PFSK-1 (cell line): ENCODE data around the gene CEP72.

Experiments
- FOXP2 ChIP-seq: optimal IDR thresholded peaks from 2 replicates; pipeline ENCODE3; 2011; ENCODE audit warnings: borderline replicate concordance, control low read depth, inconsistent platforms; ENCODE audit not compliant: insufficient read depth; ENCODE audit errors: extremely low read length, extremely low read depth
- POLR2AphosphoS5 ChIP-seq: IDR thresholded peaks from 2 replicates; pipeline ENCODE4 v1.6.1; 2012; ENCODE audit warnings: low read depth, mild to moderate bottlenecking, control low read depth, low read length, moderate library complexity
- SIN3A ChIP-seq: IDR thresholded peaks from 2 replicates; pipeline ENCODE4 v1.6.1; 2012; ENCODE audit warnings: mild to moderate bottlenecking, low read length, moderate library complexity, borderline replicate concordance; ENCODE audit not compliant: insufficient read depth
- TAF1 ChIP-seq: IDR thresholded peaks from 2 replicates; pipeline ENCODE4 v1.6.1; 2012; ENCODE audit warnings: low read length, control low read depth, borderline replicate concordance; ENCODE audit not compliant: insufficient read depth
- TF ChIP-seq, protein P1 (sequence below), 2 experiments: IDR thresholded peaks; 2 replicates each; pipeline versions ENCODE4 v1.6.1 to v1.8.0; 2011 to 2012; ENCODE audit warnings: low read depth in 2 of 2, low read length in 2 of 2, control low read depth in 1 of 2, inconsistent platforms in 1 of 2, mild to moderate bottlenecking in 1 of 2, moderate library complexity in 1 of 2; ENCODE audit not compliant: insufficient read depth in 1 of 2

CEP72 gene

DNA sequence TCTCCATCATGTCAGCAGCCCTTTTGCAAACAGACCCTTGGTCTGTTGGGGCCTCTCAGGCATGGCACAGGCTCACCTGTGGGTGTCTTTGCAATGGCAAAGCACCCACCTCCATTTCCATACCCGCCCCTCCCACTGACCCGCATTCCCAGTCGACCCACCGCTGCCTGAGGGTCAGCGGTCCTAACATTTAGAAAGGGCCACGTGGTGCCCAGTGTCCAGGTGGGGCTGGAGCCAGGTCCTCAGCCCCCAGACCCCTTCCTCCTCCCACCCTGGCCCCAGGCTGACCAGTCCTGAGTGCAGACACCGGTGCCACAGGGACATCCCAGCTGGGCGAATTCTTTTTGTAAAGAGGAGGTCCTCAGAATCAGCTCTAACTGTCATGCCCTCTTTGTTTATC, 43.3 kb upstream of the CEP72 start:
- TF ChIP-seq, protein P1, sequence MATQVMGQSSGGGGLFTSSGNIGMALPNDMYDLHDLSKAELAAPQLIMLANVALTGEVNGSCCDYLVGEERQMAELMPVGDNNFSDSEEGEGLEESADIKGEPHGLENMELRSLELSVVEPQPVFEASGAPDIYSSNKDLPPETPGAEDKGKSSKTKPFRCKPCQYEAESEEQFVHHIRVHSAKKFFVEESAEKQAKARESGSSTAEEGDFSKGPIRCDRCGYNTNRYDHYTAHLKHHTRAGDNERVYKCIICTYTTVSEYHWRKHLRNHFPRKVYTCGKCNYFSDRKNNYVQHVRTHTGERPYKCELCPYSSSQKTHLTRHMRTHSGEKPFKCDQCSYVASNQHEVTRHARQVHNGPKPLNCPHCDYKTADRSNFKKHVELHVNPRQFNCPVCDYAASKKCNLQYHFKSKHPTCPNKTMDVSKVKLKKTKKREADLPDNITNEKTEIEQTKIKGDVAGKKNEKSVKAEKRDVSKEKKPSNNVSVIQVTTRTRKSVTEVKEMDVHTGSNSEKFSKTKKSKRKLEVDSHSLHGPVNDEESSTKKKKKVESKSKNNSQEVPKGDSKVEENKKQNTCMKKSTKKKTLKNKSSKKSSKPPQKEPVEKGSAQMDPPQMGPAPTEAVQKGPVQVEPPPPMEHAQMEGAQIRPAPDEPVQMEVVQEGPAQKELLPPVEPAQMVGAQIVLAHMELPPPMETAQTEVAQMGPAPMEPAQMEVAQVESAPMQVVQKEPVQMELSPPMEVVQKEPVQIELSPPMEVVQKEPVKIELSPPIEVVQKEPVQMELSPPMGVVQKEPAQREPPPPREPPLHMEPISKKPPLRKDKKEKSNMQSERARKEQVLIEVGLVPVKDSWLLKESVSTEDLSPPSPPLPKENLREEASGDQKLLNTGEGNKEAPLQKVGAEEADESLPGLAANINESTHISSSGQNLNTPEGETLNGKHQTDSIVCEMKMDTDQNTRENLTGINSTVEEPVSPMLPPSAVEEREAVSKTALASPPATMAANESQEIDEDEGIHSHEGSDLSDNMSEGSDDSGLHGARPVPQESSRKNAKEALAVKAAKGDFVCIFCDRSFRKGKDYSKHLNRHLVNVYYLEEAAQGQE (IDR thresholded peaks at IDR 0.05; ENCODE audit: insufficient read depth in 1 of 2, low read depth in 2 of 2, low read length in 2 of 2), result no peak
- TF ChIP-seq SIN3A, result no peak
- no peak for TF ChIP-seq TAF1
- TF ChIP-seq FOXP2, result no peak
- TF ChIP-seq POLR2AphosphoS5, result no peak

DNA sequence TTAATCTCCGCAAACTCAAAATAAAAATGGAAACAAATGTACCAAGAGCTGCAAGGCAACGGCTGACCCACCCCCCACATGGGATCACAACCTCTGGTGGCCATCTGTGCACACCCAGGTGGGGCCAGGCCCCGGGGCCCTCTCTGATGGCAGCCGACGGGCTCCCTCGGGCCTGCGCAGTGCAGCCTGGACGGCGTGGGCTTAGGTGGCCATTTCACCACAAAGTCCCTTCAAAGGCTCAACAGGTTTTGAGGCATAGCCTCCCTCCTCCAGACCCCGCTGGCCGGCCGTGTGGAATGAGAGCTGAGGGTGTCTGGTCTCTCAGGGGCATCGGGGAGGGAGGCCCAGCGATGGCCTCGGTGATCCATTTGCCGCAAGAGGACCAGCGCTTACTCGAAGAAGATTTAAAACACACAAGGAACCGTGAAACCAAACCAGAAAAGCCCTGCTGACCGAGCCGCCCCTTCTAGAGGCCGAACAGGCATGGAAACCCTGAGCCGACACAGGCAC, 42.7 kb upstream of the CEP72 start:
- TF ChIP-seq TAF1, result no peak

DNA sequence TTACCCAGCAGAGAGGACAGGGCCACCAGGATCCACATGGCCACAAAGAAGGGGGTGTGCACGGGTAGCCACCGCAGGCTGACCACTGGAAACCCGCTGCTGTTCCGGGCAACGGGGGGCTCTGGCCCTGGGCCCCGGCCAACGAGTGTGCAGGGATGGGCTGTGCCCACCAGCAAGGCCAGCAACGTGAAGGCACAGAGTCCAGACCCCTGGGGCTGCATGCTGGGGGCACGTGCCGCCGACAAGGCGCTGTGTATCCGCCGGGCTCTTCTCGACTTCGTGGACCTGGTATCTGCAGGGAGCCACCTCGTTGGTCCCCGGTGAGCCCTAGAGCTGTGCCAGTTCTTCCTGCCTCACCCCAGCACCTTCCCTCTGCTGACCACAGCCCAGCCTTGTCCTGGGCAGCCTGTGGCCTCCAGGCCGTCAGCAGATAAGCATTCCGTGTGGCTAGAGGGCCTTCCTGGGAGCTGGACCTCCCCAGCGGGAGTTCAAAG, 42.2 kb upstream of the CEP72 start:
- TF ChIP-seq, protein P1 (IDR thresholded peaks at IDR 0.05; ENCODE audit: insufficient read depth in 1 of 2, low read depth in 2 of 2, low read length in 2 of 2), result no peak
- no peak for TF ChIP-seq FOXP2
- no peak for TF ChIP-seq POLR2AphosphoS5
- TF ChIP-seq SIN3A, result no peak
- no peak for TF ChIP-seq TAF1

DNA sequence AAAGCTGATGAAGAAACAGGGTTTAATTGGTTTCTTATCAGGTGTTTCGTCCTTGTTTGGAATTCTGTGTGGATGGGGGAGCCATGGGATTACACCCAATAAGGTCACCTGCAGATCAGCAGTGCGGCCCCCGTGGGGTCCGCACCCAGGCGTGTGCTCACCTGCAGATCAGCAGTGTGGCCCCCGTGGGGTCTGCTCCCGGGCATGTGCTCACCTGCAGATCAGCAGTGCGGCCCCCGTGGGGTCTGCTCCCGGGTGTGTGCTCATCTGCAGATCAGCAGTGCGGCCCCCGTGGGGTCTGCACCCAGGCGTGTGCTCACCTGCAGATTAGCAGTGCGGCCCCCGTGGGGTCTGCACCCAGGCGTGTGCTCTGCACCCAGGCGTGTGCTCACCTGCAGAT, 41.7 kb upstream of the CEP72 start:
- no peak for TF ChIP-seq FOXP2
- TF ChIP-seq, protein P1 (IDR thresholded peaks at IDR 0.05; ENCODE audit: insufficient read depth in 1 of 2, low read depth in 2 of 2, low read length in 2 of 2), result no peak
- TF ChIP-seq POLR2AphosphoS5, result no peak
- TF ChIP-seq SIN3A, result no peak
- TF ChIP-seq TAF1, result no peak

DNA sequence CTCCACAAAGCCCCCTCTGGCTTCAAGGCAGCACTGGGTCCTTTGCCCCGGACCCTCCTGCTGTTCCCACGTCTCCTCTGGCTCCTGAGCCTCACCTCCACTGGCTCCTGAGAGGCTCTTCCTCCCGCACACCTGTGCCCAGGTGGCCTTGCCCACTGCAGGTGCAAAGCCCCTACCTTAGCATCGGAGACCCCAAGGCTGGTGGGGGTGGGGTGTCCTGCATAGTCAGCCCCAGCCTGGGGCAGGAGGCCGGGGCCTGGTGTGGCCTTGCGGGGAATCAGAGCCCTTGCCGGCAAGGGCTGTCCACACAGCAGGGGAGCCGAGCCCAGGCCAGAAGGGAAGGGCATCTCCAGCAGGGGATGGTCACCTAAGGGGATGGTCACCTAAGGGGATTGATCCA, 41.3 kb upstream of the CEP72 start:
- TF ChIP-seq POLR2AphosphoS5 (no peak), TAF1 (no peak), FOXP2 (no peak), SIN3A (no peak)
- TF ChIP-seq, protein P1 (IDR thresholded peaks at IDR 0.05; ENCODE audit: insufficient read depth in 1 of 2, low read depth in 2 of 2, low read length in 2 of 2), result no peak
